HEK293 (cell line): ENCODE results near the gene SNCB.
A peak's percentile ranks its signal among the peaks of the same experiment; 100 is the strongest.

Experiments used
- BCL11B ChIP-seq: fragments of 450-650 bp; formaldehyde crosslinking; IDR thresholded peaks from 2 replicates; pipeline ENCODE4 v1.5.1; 2016; ENCODE audit warnings: low read depth, missing biosample characterization, missing genetic modification characterization
- KLF10 ChIP-seq: fragments of 450-650 bp; IDR thresholded peaks from 2 replicates; pipeline ENCODE4 v1.5.1; 2018; ENCODE audit warnings: missing biosample characterization, mild to moderate bottlenecking, missing genetic modification characterization
- KLF8 ChIP-seq: fragments of 450-650 bp; formaldehyde crosslinking; IDR thresholded peaks from 2 replicates; pipeline ENCODE4 v1.5.1; 2016; ENCODE audit warnings: missing biosample characterization, missing genetic modification characterization
- OVOL3 ChIP-seq: fragments of 450-650 bp; formaldehyde crosslinking; IDR thresholded peaks from 2 replicates; pipeline ENCODE4 v1.5.1; 2016; ENCODE audit warnings: missing biosample characterization, missing genetic modification characterization
- PRDM4 ChIP-seq: fragments of 450-650 bp; formaldehyde crosslinking; IDR thresholded peaks from 2 replicates; pipeline ENCODE4 v1.5.1; 2017; ENCODE audit warnings: missing biosample characterization, missing genetic modification characterization
- SCRT1 ChIP-seq: fragments of 450-650 bp; formaldehyde crosslinking; IDR thresholded peaks from 2 replicates; pipeline ENCODE4 v1.5.1; 2016; ENCODE audit warnings: missing biosample characterization, missing genetic modification characterization, borderline replicate concordance
- TSHZ1 ChIP-seq: fragments of 450-650 bp; formaldehyde crosslinking; IDR thresholded peaks from 2 replicates; pipeline ENCODE4 v1.5.1; 2016; ENCODE audit warnings: missing biosample characterization, missing genetic modification characterization, borderline replicate concordance
- YY1 ChIP-seq: fragments of 450-650 bp; formaldehyde crosslinking; IDR thresholded peaks from 2 replicates; pipeline ENCODE4 v1.5.1; 2018; ENCODE audit warnings: missing biosample characterization, missing genetic modification characterization
- ZBTB44 ChIP-seq: fragments of 450-650 bp; IDR thresholded peaks from 2 replicates; pipeline ENCODE4 v1.5.1; 2018; ENCODE audit warnings: missing biosample characterization, mild to moderate bottlenecking, missing genetic modification characterization
- ZNF140 ChIP-seq: fragments of 450-650 bp; formaldehyde crosslinking; IDR thresholded peaks from 2 replicates; pipeline ENCODE4 v1.5.1; 2016; ENCODE audit warnings: missing biosample characterization, missing genetic modification characterization
- ZNF24 ChIP-seq: fragments of 450-650 bp; formaldehyde crosslinking; IDR thresholded peaks from 2 replicates; pipeline ENCODE4 v1.5.1; 2016; ENCODE audit warnings: missing biosample characterization, missing genetic modification characterization
- ZNF274 ChIP-seq, 2 experiments: fragments of 200-500 bp in 1 of 2; fragments of 450-650 bp in 1 of 2; sonication (Bioruptor generic) in 1 of 2; formaldehyde crosslinking in 1 of 2; IDR thresholded peaks; 2 replicates each; pipeline versions ENCODE4 v1.5.1 to v1.6.1; 2014 to 2016; ENCODE audit warnings: borderline replicate concordance in 1 of 2, inconsistent platforms in 1 of 2, low read length in 1 of 2, missing biosample characterization in 1 of 2, missing genetic modification characterization in 1 of 2
- ZNF292 ChIP-seq: fragments of 450-650 bp; formaldehyde crosslinking; IDR thresholded peaks from 2 replicates; pipeline ENCODE4 v1.5.1; 2016; ENCODE audit warnings: low read depth, missing biosample characterization, missing genetic modification characterization, borderline replicate concordance
- ZNF302 ChIP-seq: fragments of 450-650 bp; formaldehyde crosslinking; IDR thresholded peaks from 2 replicates; pipeline ENCODE4 v1.5.1; 2016; ENCODE audit warnings: missing biosample characterization, missing genetic modification characterization, low read depth
- ZNF341 ChIP-seq: fragments of 450-650 bp; formaldehyde crosslinking; IDR thresholded peaks from 2 replicates; pipeline ENCODE4; 2016; ENCODE audit warnings: low read depth, missing biosample characterization, missing genetic modification characterization
- ZNF37A ChIP-seq: fragments of 450-650 bp; IDR thresholded peaks from 2 replicates; pipeline ENCODE4 v1.5.1; 2018; ENCODE audit warnings: missing biosample characterization, missing genetic modification characterization
- ZNF48 ChIP-seq: fragments of 450-650 bp; formaldehyde crosslinking; IDR thresholded peaks from 2 replicates; pipeline ENCODE4 v1.5.1; 2016; ENCODE audit warnings: missing biosample characterization, missing genetic modification characterization
- ZNF514 ChIP-seq: fragments of 450-650 bp; formaldehyde crosslinking; IDR thresholded peaks from 2 replicates; pipeline ENCODE4 v1.5.1; 2016; ENCODE audit warnings: missing biosample characterization, missing genetic modification characterization
- ZNF626 ChIP-seq: fragments of 450-650 bp; sonication (Bioruptor Pico); formaldehyde crosslinking; IDR thresholded peaks from 2 replicates; pipeline ENCODE4 v1.5.1; 2018; ENCODE audit warnings: missing biosample characterization, missing genetic modification characterization, inconsistent platforms
- ZNF654 ChIP-seq: fragments of 450-650 bp; formaldehyde crosslinking; IDR thresholded peaks from 2 replicates; pipeline ENCODE4 v1.5.1; 2016; ENCODE audit warnings: low read depth, missing biosample characterization, missing genetic modification characterization
- ZNF76 ChIP-seq: fragments of 450-650 bp; formaldehyde crosslinking; IDR thresholded peaks from 2 replicates; pipeline ENCODE4; 2016; ENCODE audit warnings: low read depth, missing biosample characterization, missing genetic modification characterization, borderline replicate concordance
- ZNF843 ChIP-seq: fragments of 450-650 bp; formaldehyde crosslinking; IDR thresholded peaks from 2 replicates; pipeline ENCODE4 v1.5.1; 2016; ENCODE audit warnings: missing biosample characterization, missing genetic modification characterization
- TF ChIP-seq, protein P1 (sequence below): fragments of 450-650 bp; formaldehyde crosslinking; IDR thresholded peaks from 2 replicates; pipeline ENCODE4 v1.5.1; 2016; ENCODE audit warnings: missing biosample characterization, missing genetic modification characterization
- TF ChIP-seq, protein P2 (sequence below): fragments of 450-650 bp; formaldehyde crosslinking; IDR thresholded peaks from 2 replicates; pipeline ENCODE4 v1.5.1; 2016; ENCODE audit warnings: missing biosample characterization, missing genetic modification characterization
- TF ChIP-seq, protein P3 (sequence below): fragments of 450-650 bp; formaldehyde crosslinking; IDR thresholded peaks from 2 replicates; pipeline ENCODE4 v1.5.1; 2017; ENCODE audit warnings: missing biosample characterization, missing genetic modification characterization

SNCB gene

GRCh38 chr5:176620333-176620981 lies 9.9 kb downstream of the SNCB start (continued):
- no peak for TF ChIP-seq PRDM4 (tag by site-specific recombination)
- TF ChIP-seq SCRT1 (tag by site-specific recombination): no peak
- TF ChIP-seq KLF10 (tag by site-specific recombination): no peak
- TF ChIP-seq, protein P1, sequence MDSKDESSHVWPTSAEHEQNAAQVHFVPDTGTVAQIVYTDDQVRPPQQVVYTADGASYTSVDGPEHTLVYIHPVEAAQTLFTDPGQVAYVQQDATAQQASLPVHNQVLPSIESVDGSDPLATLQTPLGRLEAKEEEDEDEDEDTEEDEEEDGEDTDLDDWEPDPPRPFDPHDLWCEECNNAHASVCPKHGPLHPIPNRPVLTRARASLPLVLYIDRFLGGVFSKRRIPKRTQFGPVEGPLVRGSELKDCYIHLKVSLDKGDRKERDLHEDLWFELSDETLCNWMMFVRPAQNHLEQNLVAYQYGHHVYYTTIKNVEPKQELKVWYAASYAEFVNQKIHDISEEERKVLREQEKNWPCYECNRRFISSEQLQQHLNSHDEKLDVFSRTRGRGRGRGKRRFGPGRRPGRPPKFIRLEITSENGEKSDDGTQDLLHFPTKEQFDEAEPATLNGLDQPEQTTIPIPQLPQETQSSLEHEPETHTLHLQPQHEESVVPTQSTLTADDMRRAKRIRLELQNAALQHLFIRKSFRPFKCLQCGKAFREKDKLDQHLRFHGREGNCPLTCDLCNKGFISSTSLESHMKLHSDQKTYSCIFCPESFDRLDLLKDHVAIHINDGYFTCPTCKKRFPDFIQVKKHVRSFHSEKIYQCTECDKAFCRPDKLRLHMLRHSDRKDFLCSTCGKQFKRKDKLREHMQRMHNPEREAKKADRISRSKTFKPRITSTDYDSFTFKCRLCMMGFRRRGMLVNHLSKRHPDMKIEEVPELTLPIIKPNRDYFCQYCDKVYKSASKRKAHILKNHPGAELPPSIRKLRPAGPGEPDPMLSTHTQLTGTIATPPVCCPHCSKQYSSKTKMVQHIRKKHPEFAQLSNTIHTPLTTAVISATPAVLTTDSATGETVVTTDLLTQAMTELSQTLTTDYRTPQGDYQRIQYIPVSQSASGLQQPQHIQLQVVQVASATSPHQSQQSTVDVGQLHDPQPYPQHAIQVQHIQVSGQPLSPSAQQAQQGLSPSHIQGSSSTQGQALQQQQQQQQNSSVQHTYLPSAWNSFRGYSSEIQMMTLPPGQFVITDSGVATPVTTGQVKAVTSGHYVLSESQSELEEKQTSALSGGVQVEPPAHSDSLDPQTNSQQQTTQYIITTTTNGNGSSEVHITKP: peak; percentile 97
- no peak for TF ChIP-seq KLF8 (tag by site-specific recombination)
- TF ChIP-seq, protein P2, sequence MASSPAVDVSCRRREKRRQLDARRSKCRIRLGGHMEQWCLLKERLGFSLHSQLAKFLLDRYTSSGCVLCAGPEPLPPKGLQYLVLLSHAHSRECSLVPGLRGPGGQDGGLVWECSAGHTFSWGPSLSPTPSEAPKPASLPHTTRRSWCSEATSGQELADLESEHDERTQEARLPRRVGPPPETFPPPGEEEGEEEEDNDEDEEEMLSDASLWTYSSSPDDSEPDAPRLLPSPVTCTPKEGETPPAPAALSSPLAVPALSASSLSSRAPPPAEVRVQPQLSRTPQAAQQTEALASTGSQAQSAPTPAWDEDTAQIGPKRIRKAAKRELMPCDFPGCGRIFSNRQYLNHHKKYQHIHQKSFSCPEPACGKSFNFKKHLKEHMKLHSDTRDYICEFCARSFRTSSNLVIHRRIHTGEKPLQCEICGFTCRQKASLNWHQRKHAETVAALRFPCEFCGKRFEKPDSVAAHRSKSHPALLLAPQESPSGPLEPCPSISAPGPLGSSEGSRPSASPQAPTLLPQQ (tag by site-specific recombination): no peak
- TF ChIP-seq, protein P3, sequence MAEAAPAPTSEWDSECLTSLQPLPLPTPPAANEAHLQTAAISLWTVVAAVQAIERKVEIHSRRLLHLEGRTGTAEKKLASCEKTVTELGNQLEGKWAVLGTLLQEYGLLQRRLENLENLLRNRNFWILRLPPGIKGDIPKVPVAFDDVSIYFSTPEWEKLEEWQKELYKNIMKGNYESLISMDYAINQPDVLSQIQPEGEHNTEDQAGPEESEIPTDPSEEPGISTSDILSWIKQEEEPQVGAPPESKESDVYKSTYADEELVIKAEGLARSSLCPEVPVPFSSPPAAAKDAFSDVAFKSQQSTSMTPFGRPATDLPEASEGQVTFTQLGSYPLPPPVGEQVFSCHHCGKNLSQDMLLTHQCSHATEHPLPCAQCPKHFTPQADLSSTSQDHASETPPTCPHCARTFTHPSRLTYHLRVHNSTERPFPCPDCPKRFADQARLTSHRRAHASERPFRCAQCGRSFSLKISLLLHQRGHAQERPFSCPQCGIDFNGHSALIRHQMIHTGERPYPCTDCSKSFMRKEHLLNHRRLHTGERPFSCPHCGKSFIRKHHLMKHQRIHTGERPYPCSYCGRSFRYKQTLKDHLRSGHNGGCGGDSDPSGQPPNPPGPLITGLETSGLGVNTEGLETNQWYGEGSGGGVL: no peak
- TF ChIP-seq OVOL3 (tag by site-specific recombination): no peak
- no peak for TF ChIP-seq ZBTB44 (tag by site-specific recombination)
- no peak for TF ChIP-seq ZNF654 (tag by site-specific recombination)
- no peak for TF ChIP-seq YY1 (tag by site-specific recombination)
- TF ChIP-seq ZNF292: no peak
- no peak for TF ChIP-seq BCL11B (tag by site-specific recombination)
- TF ChIP-seq ZNF626 (tag by site-specific recombination): no peak
- no peak for TF ChIP-seq ZNF140 (tag by site-specific recombination)
- TF ChIP-seq ZNF302 (tag by site-specific recombination): no peak
- TF ChIP-seq ZNF37A (tag by site-specific recombination): no peak
- TF ChIP-seq TSHZ1: no peak
- peak; percentile 44 for TF ChIP-seq ZNF341 (tag by site-specific recombination)
- TF ChIP-seq ZNF843 (tag by site-specific recombination): no peak
- TF ChIP-seq ZNF48 (tag by site-specific recombination): no peak
- TF ChIP-seq ZNF274 (IDR thresholded peaks at IDR 0.05; ENCODE audit: low read length): no peak
- no peak for TF ChIP-seq ZNF274 (tag by site-specific recombination; IDR thresholded peaks at IDR 0.05; ENCODE audit: borderline replicate concordance)
- TF ChIP-seq ZNF24 (tag by site-specific recombination): no peak
- TF ChIP-seq ZNF514 (tag by site-specific recombination): no peak
- TF ChIP-seq ZNF76 (tag by site-specific recombination): no peak
